CD4-positive, alpha-beta T cell (primary cell): Measurements from ENCODE around the gene PRR14. TPM values are rescaled to one million over a fixed set of nuclear protein-coding genes. Genes with fewer than 3 reads are reported as not detected.
A peak's percentile ranks its signal among the peaks of the same experiment; 100 is the strongest.

ENCODE experiments used
- ATAC-seq: fragments of 200-7000 bp; cut with Tn5 transposase; one replicate; pipeline ENCODE4 v1.10.0; 2022; ENCODE audit warnings: mild to moderate bottlenecking; ENCODE audit not compliant: poor library complexity
- CTCF ChIA-PET: fragments of 350-600 bp; sonication (Branson Sonifier 250); formaldehyde crosslinking; loops from one replicate; lab custom pipeline; 2021; ENCODE audit warnings: antibody characterized with exemption, inconsistent platforms; lab: Charles Lee
- POLR2A ChIA-PET: fragments of 350-600 bp; sonication (Branson Sonifier 250); formaldehyde crosslinking; loops from one replicate; lab custom pipeline; 2021; ENCODE audit warnings: antibody characterized with exemption, inconsistent platforms; lab: Charles Lee
- DNase-seq, 14 experiments: peaks; one replicate each; pipeline ENCODE4 v3.0.0-alpha.2; 2013 to 2020; ENCODE audit warnings: mixed read lengths in 2 of 14
- H3K27ac ChIP-seq, 2 donors: one replicate each; pipeline versions ENCODE4 v1.5.1 to v1.7.0; 2013; ENCODE audit warnings: low read length in 2 of 2, low read depth in 1 of 2, mild to moderate bottlenecking in 1 of 2
- H3K27me3 ChIP-seq, 2 experiments: 1 replicate in 1 of 2; 2 replicates in 1 of 2; pipeline versions ENCODE4 v1.6.1 to v1.7.0; 2013; ENCODE audit warnings: low read length in 2 of 2, control low read depth in 1 of 2, mild to moderate bottlenecking in 1 of 2, moderate library complexity in 1 of 2; ENCODE audit not compliant: insufficient read depth in 2 of 2, control insufficient read depth in 1 of 2
- H3K36me3 ChIP-seq: one replicate; pipeline ENCODE4 v1.6.1; 2013; ENCODE audit warnings: low read length, control low read depth; ENCODE audit not compliant: insufficient read depth
- H3K4me1 ChIP-seq: one replicate; pipeline ENCODE4 v1.6.1; 2013; ENCODE audit warnings: low read length, control low read depth; ENCODE audit not compliant: insufficient read depth
- H3K4me3 ChIP-seq: one replicate; pipeline ENCODE4 v1.5.1; 2013; ENCODE audit warnings: mild to moderate bottlenecking, low read length, moderate library complexity
- H3K9me3 ChIP-seq, 2 experiments: 1 replicate in 1 of 2; 2 replicates in 1 of 2; pipeline versions ENCODE4 v1.6.1 to v1.7.0; 2013; ENCODE audit warnings: low read length in 2 of 2, mild to moderate bottlenecking in 2 of 2, control low read depth in 1 of 2, moderate library complexity in 1 of 2; ENCODE audit not compliant: control insufficient read depth in 1 of 2, insufficient read depth in 1 of 2
- H3K27ac Mint-ChIP-seq: one replicate; pipeline ENCODE4 v1.8.0; 2020; ENCODE audit warnings: mixed read lengths
- H3K27me3 Mint-ChIP-seq: one replicate; pipeline ENCODE4 v1.8.0; 2021; ENCODE audit warnings: mixed read lengths
- H3K36me3 Mint-ChIP-seq: one replicate; pipeline ENCODE4 v1.8.0; 2021; ENCODE audit warnings: low read depth, mixed read lengths
- H3K4me1 Mint-ChIP-seq: one replicate; pipeline ENCODE4 v1.8.0; 2021; ENCODE audit warnings: low read depth, mixed read lengths
- H3K4me3 Mint-ChIP-seq: one replicate; pipeline ENCODE4 v1.8.0; 2020; ENCODE audit warnings: mild to moderate bottlenecking, mixed read lengths
- H3K9me3 Mint-ChIP-seq: one replicate; pipeline ENCODE4 v1.8.0; 2020; ENCODE audit warnings: mixed read lengths
- CTCF ChIP-seq: fragments of 200-600 bp; IDR thresholded peaks from one replicate; pipeline ENCODE4 v1.8.0; 2022; ENCODE audit warnings: antibody characterized with exemption, mild to moderate bottlenecking
- intact Hi-C, 2 experiments: fragments of 100-400 bp; cut with DNase I in 1 of 2; cut with micrococcal nuclease in 1 of 2; formaldehyde crosslinking; loops; one replicate each; pipeline versions ENCODE4 v1.15.1 to v1.9.0; 2023 to 2025; cut with DNase I, micrococcal nuclease
- total RNA-seq, 174 experiments: library from RNA in 2 of 174; stranded (reverse) in 2 of 174; gene quantifications; one replicate each; pipeline ENCODE4 v1.2.3 and lab custom pipeline; 2021 to 2026

The PRR14 gene
- total RNA-seq, 2 experiments from 2014 or later: 50.2 to 51.7 TPM

DNA sequence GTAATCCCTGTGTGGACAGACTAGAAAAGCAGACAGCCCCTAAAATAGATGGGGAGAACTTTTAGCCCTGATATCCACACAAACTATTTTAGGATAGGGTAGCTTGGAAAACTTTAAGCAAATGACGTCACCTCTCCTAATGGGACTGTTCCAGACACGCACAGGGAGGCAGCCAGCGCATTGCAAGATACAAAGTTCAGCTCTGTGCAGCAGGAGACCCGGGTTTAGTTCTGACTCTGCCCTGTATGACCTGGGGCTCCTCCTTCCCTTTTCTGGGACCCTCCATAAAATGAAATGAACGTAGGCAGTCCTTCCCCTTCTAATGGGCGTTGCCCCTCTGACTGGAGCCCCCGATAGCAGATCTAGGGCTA, 46.8 kb upstream of the PRR14 start:
- ChIA-PET POLR2A (no interaction called here), CTCF (no interaction called here)
- Histone ChIP-seq H3K27me3 (no peaks in the 10 kb centered on the region), H3K9me3 (no peaks in the 10 kb centered on the region), H3K36me3 (peaks cover 34% of the 10 kb centered on the region), H3K27ac (no peak overlapping the region), H3K4me3 (no peak overlapping the region), H3K4me1 (peaks cover 12% of the 10 kb centered on the region)
- DNase-seq: no peak
- no peak for TF ChIP-seq CTCF
- no peak for ATAC-seq
- Mint-ChIP-seq H3K9me3 (no peaks in the 10 kb centered on the region), H3K4me1 (peaks cover 10% of the 10 kb centered on the region), H3K27me3 (no peaks in the 10 kb centered on the region), H3K4me3 (no peak overlapping the region), H3K36me3 (peaks cover 58% of the 10 kb centered on the region), H3K27ac (no peak overlapping the region)
- intact Hi-C loops: no loop called here

GRCh38 chr16:30604316-30604947, 46.3 kb upstream of the PRR14 start:
- Histone ChIP-seq H3K4me1 (peaks cover 17% of the 10 kb centered on the region), H3K36me3 (peaks cover 34% of the 10 kb centered on the region), H3K9me3 (no peaks in the 10 kb centered on the region), H3K4me3 (no peak overlapping the region), H3K27ac (no peak overlapping the region), H3K27me3 (no peaks in the 10 kb centered on the region)
- DNase-seq: peak in 1 of 14 experiments; percentile 21
- intact Hi-C loops: no loop called here
- Mint-ChIP-seq H3K9me3 (no peaks in the 10 kb centered on the region), H3K4me1 (peaks cover 15% of the 10 kb centered on the region), H3K36me3 (peaks cover 63% of the 10 kb centered on the region), H3K27me3 (no peaks in the 10 kb centered on the region), H3K27ac (no peak overlapping the region), H3K4me3 (no peak overlapping the region)
- ChIA-PET POLR2A (no interaction called here), CTCF (no interaction called here)
- no peak for ATAC-seq
- no peak for TF ChIP-seq CTCF

GRCh38 chr16:30605158-30605557, 45.6 kb upstream of the PRR14 start:
- no peak for DNase-seq
- ChIA-PET POLR2A (no interaction called here), CTCF (interaction anchor here (0.6 kb wide), 1 partner anchor 218 kb away, joined by 5 read pairs; no protein-coding TSS in a partner anchor)
- Histone ChIP-seq H3K4me1 (peaks cover 19% of the 10 kb centered on the region), H3K27ac (no peak overlapping the region), H3K27me3 (no peaks in the 10 kb centered on the region), H3K36me3 (peaks cover 34% of the 10 kb centered on the region), H3K9me3 (no peaks in the 10 kb centered on the region), H3K4me3 (no peak overlapping the region)
- H3K4me1 Mint-ChIP-seq: peaks cover 17% of the 10 kb centered on the region
- no peak for TF ChIP-seq CTCF
- H3K36me3 Mint-ChIP-seq: peaks cover 68% of the 10 kb centered on the region
- H3K9me3 Mint-ChIP-seq: no peaks in the 10 kb centered on the region
- intact Hi-C loops: no loop called here
- H3K27me3 Mint-ChIP-seq: no peaks in the 10 kb centered on the region
- H3K27ac Mint-ChIP-seq: no peak overlapping the region
- peak overlapping the region; percentile 42 for H3K4me3 Mint-ChIP-seq
- ATAC-seq: no peak
